ENCODE measurements around the gene CCDC38.
A peak's percentile ranks its signal among the peaks of the same experiment; 100 is the strongest.

CCDC38 gene

DNA sequence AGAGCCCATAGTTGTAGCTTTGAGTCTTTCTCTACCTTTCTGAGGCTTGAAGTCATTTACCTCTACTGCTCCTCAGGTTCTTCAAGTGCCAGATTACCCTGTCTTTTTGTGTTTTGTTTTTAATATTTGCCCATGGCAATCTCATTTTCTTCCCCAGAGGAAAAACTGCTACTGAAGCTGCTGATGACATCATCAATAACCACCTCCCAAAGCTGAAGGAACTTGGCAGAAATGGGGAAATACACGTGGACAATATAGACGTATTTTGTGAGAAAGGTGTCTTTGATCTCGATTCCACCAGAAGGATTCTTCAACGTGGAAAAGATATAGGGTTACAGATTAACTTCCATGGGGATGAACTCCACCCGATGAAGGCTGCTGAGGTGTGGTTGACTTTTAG is 17.8 kb upstream of the CCDC38 start:
- DNase-seq: no peak

GRCh38 chr12:95959107-95959506 is 16.7 kb upstream of the CCDC38 start:
- no peak for DNase-seq

GRCh38 chr12:95956557-95957145 is 14.2 kb upstream of the CCDC38 start:
- DNase-seq: no peak

GRCh38 chr12:95955549-95956159 is 13.2 kb upstream of the CCDC38 start:
- DNase-seq: no peak

GRCh38 chr12:95953000-95953399 is 10.6 kb upstream of the CCDC38 start:
- no peak for DNase-seq

DNA sequence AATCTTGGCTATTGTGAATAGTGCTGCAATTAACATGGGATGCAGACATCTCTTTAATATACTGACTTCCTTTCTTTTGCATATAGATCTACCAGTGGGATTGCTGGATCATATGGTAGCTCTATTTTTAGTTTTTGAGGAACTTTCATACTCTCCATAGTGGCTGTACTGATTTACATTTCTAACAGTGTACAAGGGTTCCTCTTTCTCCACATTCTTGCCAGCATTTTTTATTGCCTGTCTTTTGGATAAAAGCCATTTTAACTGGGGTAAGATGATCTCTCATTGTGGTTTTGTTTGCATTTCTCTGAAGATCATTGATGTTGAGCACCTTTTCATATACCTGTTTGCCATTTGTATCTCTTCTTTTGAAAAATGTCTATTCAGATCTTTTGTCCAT is 9.1 kb upstream of the CCDC38 start:
- no peak for DNase-seq

DNA sequence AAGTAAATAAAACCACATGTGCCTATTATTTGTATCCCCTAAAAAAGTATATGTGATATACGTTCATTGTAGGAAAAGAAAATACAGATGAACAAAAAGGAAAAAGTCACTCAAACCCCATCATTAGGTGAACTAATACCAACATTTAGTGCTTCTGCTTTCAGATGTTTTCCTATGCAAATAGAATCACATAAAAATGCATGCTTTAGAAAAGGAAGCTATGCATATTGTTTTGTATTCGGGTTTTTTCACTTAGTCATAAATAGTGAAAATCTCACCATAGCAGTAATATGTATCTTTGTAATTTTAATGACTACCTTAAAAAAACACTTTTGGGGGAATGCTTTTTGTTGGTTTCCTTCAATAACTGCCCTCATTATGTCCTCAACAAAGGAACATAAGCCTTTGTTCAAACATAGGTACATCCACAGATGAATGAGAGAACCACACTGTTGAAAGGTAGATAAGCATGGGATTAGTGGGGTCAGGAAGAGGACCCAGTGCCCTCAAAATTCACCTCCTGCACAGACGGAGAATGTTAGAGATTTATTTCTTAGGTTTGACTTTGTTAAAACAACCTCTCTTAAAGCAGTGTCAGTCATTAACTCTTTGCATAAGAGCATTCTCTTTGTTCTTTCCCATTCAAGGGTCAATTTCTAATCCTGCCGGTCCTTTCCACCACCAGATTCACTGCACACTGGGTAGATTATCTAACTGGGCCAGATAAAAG is 7.2 kb upstream of the CCDC38 start:
- no peak for DNase-seq

- no peak for DNase-seq
Measured at GRCh38 chr12:95944108-95944704, 1.8 kb upstream of the CCDC38 start.

DNA sequence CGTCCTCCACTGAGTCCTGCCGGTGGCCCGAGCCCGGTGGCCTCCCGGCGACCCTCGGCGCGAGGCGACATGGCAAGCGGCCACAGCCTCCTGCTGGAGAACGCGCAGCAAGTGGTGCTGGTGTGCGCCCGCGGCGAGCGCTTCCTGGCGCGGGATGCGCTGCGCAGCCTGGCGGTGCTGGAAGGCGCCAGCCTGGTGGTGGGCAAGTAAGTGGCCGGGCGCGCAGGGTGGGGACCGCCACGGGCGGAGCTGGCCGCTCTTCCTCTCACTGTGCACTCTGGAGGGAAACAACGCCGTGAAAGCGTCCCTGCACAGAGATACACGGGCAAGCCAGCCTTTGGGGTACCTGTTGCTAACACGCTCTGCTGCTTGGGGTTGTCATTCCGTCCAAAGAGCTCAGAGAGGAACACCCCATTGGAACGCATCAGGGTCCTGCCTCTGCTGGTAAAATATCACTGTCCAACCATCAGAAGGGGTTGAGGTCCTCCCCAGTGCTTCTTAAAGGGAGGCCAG is 972 bp upstream of the CCDC38 start, which contains the start of gene AMDHD1:
Gene AMDHD1, plus strand, starts transcription at position 2 of the 513 bp plus-strand sequence. Its CDS starts 68 bp downstream, at position 70.
- DNase-seq: peak; percentile 41

DNA sequence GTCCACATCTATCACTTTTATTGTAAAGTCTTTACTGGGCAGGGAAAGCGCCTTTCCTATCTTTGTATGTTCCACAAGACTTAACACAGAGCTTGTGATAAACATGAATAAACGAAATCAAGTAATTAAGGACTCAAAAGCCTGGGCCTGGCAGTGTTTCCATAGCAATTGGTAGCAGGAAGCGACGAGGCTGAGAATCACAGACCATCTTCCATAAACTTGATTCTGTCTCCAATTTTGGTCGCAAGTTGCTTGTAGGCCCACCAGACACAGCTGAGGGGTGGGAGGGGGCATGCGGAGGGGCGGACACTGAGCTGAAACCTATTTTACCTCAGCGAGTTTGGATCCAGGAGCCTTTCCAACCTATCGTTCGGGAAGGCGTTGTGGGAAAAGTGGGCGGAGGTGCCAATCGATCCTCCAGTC is 302 bp downstream of the CCDC38 start:
- DNase-seq: no peak

GRCh38 chr12:95940514-95940913 is 1.9 kb downstream of the CCDC38 start:
- DNase-seq: no peak

GRCh38 chr12:95922231-95922630 is 20.2 kb downstream of the CCDC38 start:
- DNase-seq: no peak

- DNase-seq: no peak
Measured at GRCh38 chr12:95919110-95919509, 23.3 kb downstream of the CCDC38 start.

DNA sequence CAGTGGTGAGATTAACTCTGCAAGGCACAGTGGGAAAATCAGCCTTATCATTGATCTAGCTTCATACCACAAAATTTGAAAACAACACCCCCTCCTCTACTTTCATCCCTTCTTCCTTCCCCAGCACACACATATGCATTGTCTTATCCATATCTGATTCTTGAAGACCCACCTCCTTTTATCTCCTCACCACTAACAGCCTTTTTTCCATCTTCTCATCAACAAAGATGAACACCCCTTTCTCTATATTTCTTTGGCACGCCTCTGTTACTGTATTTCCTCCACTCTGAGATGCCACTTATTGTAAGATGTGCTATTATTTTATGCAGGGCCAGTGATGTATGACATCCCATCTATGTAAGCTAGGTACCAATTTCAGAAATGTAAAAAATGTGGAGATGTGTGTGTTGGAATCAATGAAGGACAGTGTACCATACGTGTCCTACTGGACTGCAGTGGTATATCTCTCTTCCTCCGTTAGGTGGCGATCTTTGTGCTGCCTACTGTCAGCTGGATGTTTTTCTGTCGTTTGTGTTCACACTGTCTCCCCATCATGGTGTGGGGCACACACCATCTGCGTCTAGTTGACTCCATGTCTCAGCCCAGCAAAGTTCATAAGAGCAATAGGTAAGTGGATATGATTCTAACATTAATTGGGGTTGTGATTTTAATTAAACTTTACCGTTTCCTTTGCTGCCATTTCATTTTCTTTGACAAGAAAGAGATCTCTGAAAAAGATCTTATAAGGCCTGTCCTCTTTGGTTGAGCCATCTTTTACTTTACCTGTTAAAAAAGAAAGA is 24.0 kb downstream of the CCDC38 start:
- DNase-seq: peak; percentile 18

DNA sequence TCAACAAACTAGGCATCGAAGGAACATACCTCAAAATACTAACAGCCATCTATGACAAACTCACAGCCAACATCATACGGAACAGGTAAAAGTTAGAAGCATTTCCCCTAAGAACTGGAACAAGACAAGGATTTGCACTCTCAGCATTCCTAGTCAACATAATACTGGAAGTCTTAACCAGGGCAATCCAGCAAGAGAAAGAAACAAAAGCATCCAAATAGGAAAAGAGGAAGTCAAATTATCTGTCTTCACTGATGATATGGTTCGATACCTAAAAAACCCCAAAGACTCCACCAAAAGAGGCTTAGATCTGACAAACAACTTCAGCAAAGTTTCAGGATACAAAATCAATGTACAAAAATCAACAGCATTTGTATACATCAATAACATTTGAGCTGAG is 32.5 kb downstream of the CCDC38 start:
- DNase-seq: no peak

GRCh38 chr12:95908573-95908972 is 33.8 kb downstream of the CCDC38 start:
- DNase-seq: no peak

- DNase-seq: no peak
Measured at GRCh38 chr12:95898081-95898480, 44.3 kb downstream of the CCDC38 start.

DNA sequence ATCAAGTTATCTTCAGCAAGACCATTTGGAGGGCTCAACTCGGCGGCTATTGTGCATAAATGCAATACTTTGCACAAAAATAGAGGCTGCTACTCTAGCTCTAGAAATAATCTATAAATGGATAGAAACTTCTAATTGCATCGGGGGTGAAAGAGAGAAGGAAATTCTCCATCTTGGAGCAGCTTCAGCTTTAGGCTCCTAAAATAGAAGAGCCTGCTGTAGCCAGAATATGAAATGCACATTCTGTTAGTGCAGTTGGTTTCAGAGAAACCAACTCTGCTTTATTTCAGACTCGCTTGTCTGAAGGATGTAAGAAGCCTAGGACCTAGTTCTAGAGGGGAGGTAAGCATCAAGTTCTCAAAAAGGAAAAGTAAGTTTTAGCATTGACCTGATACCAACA is 45.6 kb downstream of the CCDC38 start:
- no peak for DNase-seq

DNA sequence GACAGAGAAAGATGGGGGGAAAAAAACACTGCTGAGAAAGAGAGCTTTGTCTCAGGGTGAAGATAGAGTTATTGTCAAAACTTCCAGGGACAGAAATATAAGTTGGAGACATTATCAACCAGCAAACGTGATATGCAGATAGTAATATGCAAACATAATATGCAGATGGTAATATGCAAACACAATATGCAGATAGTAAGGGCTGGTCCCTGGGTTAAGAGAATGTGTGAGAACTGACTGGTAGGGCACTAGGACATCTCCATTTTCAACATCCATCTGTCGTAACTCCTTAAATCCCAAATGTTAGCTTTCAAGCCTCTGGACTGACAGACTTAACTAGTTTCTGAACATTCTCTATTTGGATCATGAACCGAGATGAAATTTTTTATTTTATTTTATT is 51.5 kb downstream of the CCDC38 start:
- no peak for DNase-seq

DNA sequence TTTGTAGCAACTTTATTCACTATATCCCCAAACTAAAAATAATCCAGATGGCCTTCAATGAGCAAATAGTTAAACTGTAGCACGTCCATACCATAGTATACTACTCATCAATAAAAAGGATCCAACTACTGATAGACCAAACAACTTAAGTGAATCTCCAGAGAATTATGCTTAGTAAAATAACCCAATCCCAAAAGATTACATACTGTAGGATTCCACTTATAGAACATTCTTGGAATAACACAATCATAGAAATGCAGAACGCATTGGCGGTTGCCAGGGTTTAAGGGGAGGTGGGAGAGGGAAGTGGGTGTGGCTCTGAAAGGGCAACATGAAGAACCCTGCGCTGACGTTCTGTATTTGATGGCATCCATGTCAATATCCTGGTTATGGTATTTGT is 55.1 kb downstream of the CCDC38 start:
- DNase-seq: no peak

GRCh38 chr12:95884998-95885397 is 57.4 kb downstream of the CCDC38 start:
- DNase-seq: no peak

DNA sequence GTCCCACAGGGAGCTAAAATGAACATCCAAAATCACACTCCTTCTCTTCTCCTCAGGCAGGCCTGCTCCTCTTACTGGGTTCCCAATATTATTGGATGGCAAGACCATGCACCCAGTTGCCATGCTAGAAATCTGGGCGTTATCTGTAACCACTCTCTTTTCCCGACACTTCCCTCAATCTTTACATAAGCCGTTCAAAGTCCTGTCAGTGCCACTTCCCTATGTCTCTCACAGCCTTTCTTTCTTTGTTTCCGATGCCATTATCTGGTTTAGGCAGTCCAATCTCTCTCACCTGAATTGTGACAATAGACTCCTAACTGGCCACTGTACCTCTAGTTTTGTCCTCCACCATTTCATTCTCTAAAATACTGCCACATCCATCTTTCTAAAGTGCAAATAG is 59.5 kb downstream of the CCDC38 start:
- no peak for DNase-seq

DNA sequence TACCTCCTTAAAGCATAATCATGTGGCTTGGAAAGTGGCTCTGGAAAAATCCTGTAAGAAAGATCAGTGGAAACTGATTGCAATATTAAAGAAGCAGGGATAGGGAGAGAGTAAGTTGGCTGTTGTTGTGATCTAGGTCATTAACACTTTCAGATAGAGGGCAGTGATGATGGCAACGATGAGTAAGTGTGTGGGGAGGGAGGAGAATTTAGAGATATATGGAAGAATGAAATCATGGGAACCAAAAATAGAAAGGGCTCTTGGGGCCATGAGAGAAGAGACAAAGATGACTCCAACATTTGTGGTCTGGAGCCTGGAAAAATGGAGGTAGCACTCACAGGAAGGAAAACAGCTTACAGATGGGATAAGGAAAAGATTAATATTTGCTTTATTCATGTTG is 60.3 kb downstream of the CCDC38 start:
- DNase-seq: no peak

Data from effector CD4-positive, alpha-beta T cell (primary cell).